Measurements from ENCODE around the gene POLR1F.

POLR1F gene

GRCh38 chr7:19744075-19744474, 35.2 kb upstream of the POLR1F start:
- H3K36me3 ChIP-seq (ENCODE audit: control insufficient read depth, insufficient read depth, low read length): no peaks in the 10 kb centered on the region
- no peak for TF ChIP-seq CTCF (IDR thresholded peaks at IDR 0.05; ENCODE audit: insufficient read depth, low read length, poor library complexity, severe bottlenecking)
- no peak for DNase-seq (ENCODE audit: extremely low read depth, insufficient read length)
- H3K27me3 ChIP-seq (replicated peaks; ENCODE audit: control insufficient read depth, insufficient read depth, low read length): no peaks in the 10 kb centered on the region
- H3K4me3 ChIP-seq (replicated peaks; ENCODE audit: low read depth, low read length): no peak overlapping the region

- no peaks in the 10 kb centered on the region for H3K36me3 ChIP-seq (ENCODE audit: control insufficient read depth, insufficient read depth, low read length)
- DNase-seq (ENCODE audit: extremely low read depth, insufficient read length): no peak
- no peak overlapping the region for H3K4me3 ChIP-seq (replicated peaks; ENCODE audit: low read depth, low read length)
- no peaks in the 10 kb centered on the region; the same call in 1 of the 2 replicates for H3K27me3 ChIP-seq (replicated peaks; ENCODE audit: control insufficient read depth, insufficient read depth, low read length)
- TF ChIP-seq CTCF (IDR thresholded peaks at IDR 0.05; ENCODE audit: insufficient read depth, low read length, poor library complexity, severe bottlenecking): no peak
Observed at GRCh38 chr7:19728716-19729115, 19.9 kb upstream of the POLR1F start.

GRCh38 chr7:19725770-19726169, 16.9 kb upstream of the POLR1F start:
- no peak for TF ChIP-seq CTCF (IDR thresholded peaks at IDR 0.05; ENCODE audit: insufficient read depth, low read length, poor library complexity, severe bottlenecking)
- H3K27me3 ChIP-seq (replicated peaks; ENCODE audit: control insufficient read depth, insufficient read depth, low read length): no peaks in the 10 kb centered on the region; the same call in 1 of the 2 replicates
- H3K4me3 ChIP-seq (replicated peaks; ENCODE audit: low read depth, low read length): no peak overlapping the region
- DNase-seq (ENCODE audit: extremely low read depth, insufficient read length): no peak
- no peaks in the 10 kb centered on the region for H3K36me3 ChIP-seq (ENCODE audit: control insufficient read depth, insufficient read depth, low read length)

- H3K36me3 ChIP-seq (ENCODE audit: control insufficient read depth, insufficient read depth, low read length): no peaks in the 10 kb centered on the region
- H3K4me3 ChIP-seq (replicated peaks; ENCODE audit: low read depth, low read length): no peak overlapping the region
- DNase-seq (ENCODE audit: extremely low read depth, insufficient read length): no peak
- no peak for TF ChIP-seq CTCF (IDR thresholded peaks at IDR 0.05; ENCODE audit: insufficient read depth, low read length, poor library complexity, severe bottlenecking)
- H3K27me3 ChIP-seq (replicated peaks; ENCODE audit: control insufficient read depth, insufficient read depth, low read length): no peaks in the 10 kb centered on the region
Observed at GRCh38 chr7:19715499-19715898, 6.7 kb upstream of the POLR1F start.

- no peak for DNase-seq (ENCODE audit: extremely low read depth, insufficient read length)
Observed at GRCh38 chr7:19713676-19714075, 4.8 kb upstream of the POLR1F start.

More at GRCh38 chr7:19713676-19714075, 4.8 kb upstream of the POLR1F start:
- Histone ChIP-seq H3K4me3 (replicated peaks; ENCODE audit: low read depth, low read length) (no peak overlapping the region), H3K36me3 (ENCODE audit: control insufficient read depth, insufficient read depth, low read length) (no peaks in the 10 kb centered on the region), H3K27me3 (replicated peaks; ENCODE audit: control insufficient read depth, insufficient read depth, low read length) (no peaks in the 10 kb centered on the region)
- TF ChIP-seq CTCF (IDR thresholded peaks at IDR 0.05; ENCODE audit: insufficient read depth, low read length, poor library complexity, severe bottlenecking): peak; percentile 53
